Measurements from ENCODE around the gene P3H1.

DNA sequence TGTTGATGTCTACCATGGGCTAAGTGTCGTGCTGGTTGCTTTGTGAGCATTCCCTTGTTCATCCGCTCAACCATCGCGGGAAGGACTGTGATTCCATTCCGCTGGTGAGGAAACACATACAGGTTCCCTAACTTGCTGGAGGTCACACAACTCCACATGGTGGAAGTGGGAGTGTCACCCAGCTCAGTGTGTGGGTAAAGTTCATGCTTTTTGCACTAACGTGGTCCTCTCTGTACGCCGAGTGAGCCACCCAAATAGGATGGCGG, 22.7 kb downstream of the P3H1 start:
- TF ChIP-seq, protein P1, sequence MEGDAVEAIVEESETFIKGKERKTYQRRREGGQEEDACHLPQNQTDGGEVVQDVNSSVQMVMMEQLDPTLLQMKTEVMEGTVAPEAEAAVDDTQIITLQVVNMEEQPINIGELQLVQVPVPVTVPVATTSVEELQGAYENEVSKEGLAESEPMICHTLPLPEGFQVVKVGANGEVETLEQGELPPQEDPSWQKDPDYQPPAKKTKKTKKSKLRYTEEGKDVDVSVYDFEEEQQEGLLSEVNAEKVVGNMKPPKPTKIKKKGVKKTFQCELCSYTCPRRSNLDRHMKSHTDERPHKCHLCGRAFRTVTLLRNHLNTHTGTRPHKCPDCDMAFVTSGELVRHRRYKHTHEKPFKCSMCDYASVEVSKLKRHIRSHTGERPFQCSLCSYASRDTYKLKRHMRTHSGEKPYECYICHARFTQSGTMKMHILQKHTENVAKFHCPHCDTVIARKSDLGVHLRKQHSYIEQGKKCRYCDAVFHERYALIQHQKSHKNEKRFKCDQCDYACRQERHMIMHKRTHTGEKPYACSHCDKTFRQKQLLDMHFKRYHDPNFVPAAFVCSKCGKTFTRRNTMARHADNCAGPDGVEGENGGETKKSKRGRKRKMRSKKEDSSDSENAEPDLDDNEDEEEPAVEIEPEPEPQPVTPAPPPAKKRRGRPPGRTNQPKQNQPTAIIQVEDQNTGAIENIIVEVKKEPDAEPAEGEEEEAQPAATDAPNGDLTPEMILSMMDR (IDR thresholded peaks at IDR 0.05 in 4 of 5, conservative IDR thresholded peaks at IDR 0.05 in 1 of 5) = no peak
- no peak for TF ChIP-seq POLR2A (IDR thresholded peaks at IDR 0.05)

All from gastrocnemius medialis (tissue), 4 donors.